B cell (primary cell): ENCODE measurements around the gene PLA2G6. TPM values are rescaled to one million over a fixed set of nuclear protein-coding genes. Genes with fewer than 3 reads are reported as not detected.

Experiments
- ATAC-seq: fragments of 200-7000 bp; cut with Tn5 transposase; one replicate; pipeline ENCODE4 v1.10.0; 2021; ENCODE audit warnings: low read depth, mild to moderate bottlenecking, moderate number of reproducible peaks, moderate library complexity
- CTCF ChIA-PET: fragments of 350-600 bp; sonication (Branson Sonifier 250); formaldehyde crosslinking; loops from one replicate; lab custom pipeline; 2021; ENCODE audit warnings: antibody characterized with exemption, inconsistent platforms; lab: Charles Lee
- POLR2A ChIA-PET: fragments of 350-600 bp; sonication (Branson Sonifier 250); formaldehyde crosslinking; loops from one replicate; lab custom pipeline; 2021; ENCODE audit warnings: antibody characterized with exemption; lab: Charles Lee
- DNase-seq: peaks from one replicate; pipeline ENCODE4 v3.0.0; 2013
- H2AFZ ChIP-seq: 2 replicates; pipeline ENCODE4 v1.6.1; 2012; ENCODE audit warnings: mild to moderate bottlenecking, low read depth, low read length; ENCODE audit not compliant: insufficient read depth, poor library complexity, severe bottlenecking
- H3K27ac ChIP-seq, 2 donors: 1 replicate in 1 of 2; 2 replicates in 1 of 2; pipeline ENCODE4 v1.5.1; 2012 to 2013; ENCODE audit warnings: low read length in 2 of 2, mild to moderate bottlenecking in 2 of 2, moderate library complexity in 1 of 2
- H3K27me3 ChIP-seq, 4 experiments: fragments of 200-600 bp in 1 of 4; sonication (generic) in 1 of 4; replicated peaks in 1 of 4; 1 replicate in 2 of 4; 2 replicates in 2 of 4; pipeline versions ENCODE4 v1.6.1 to v1.7.0; 2013 to 2016; ENCODE audit warnings: low read length in 3 of 4, mild to moderate bottlenecking in 2 of 4, mixed read lengths in 1 of 4, moderate library complexity in 1 of 4; ENCODE audit not compliant: insufficient read depth in 4 of 4, control insufficient read depth in 3 of 4; ENCODE audit errors: control extremely low read depth in 1 of 4
- H3K36me3 ChIP-seq, 2 experiments: replicated peaks in 1 of 2; 1 replicate in 1 of 2; 2 replicates in 1 of 2; pipeline versions ENCODE4 v1.6.1 to v1.7.1; 2013; ENCODE audit warnings: low read length in 1 of 2; ENCODE audit not compliant: insufficient read depth in 2 of 2, control insufficient read depth in 1 of 2; ENCODE audit errors: control extremely low read depth in 1 of 2, extremely low read depth in 1 of 2
- H3K4me1 ChIP-seq, 2 donors: fragments of 200-600 bp in 1 of 2; sonication (generic) in 1 of 2; 1 replicate in 1 of 2; 2 replicates in 1 of 2; pipeline versions ENCODE4 v1.5.1 to v1.6.1; 2013 to 2017; ENCODE audit warnings: low read length in 2 of 2; ENCODE audit not compliant: control insufficient read depth in 2 of 2, insufficient read depth in 2 of 2
- H3K4me2 ChIP-seq: replicated peaks from 2 replicates; pipeline ENCODE3; 2012; ENCODE audit warnings: mild to moderate bottlenecking, low read depth, low read length; ENCODE audit not compliant: poor library complexity, severe bottlenecking
- H3K4me3 ChIP-seq, 5 experiments: fragments of 200-600 bp in 1 of 5; sonication (generic) in 1 of 5; 1 replicate in 3 of 5; 2 replicates in 2 of 5; pipeline versions ENCODE4 v1.5.1 to v1.7.0; 2011 to 2016; ENCODE audit warnings: low read length in 4 of 5, mild to moderate bottlenecking in 4 of 5, low read depth in 2 of 5, control low read depth in 1 of 5, moderate library complexity in 1 of 5; ENCODE audit not compliant: insufficient read depth in 1 of 5; ENCODE audit errors: control extremely low read depth in 1 of 5, extremely low read depth in 1 of 5
- H3K79me2 ChIP-seq: fragments of 200-600 bp; sonication (generic); one replicate; pipeline ENCODE4 v1.6.0; 2016; ENCODE audit warnings: low read length; ENCODE audit not compliant: control insufficient read depth, insufficient read depth
- H3K9ac ChIP-seq: fragments of 200-600 bp; sonication (generic); 2 replicates; pipeline ENCODE4 v1.6.1; 2017; ENCODE audit warnings: mild to moderate bottlenecking, low read length, moderate library complexity
- H3K9me3 ChIP-seq, 3 donors: one replicate each; pipeline versions ENCODE4 v1.6.1 to v1.7.1; 2013; ENCODE audit warnings: low read length in 2 of 3; ENCODE audit not compliant: control insufficient read depth in 2 of 3, insufficient read depth in 1 of 3; ENCODE audit errors: control extremely low read depth in 1 of 3
- H4K20me1 ChIP-seq: 2 replicates; pipeline ENCODE4 v1.6.0; 2012; ENCODE audit warnings: mild to moderate bottlenecking, low read length; ENCODE audit not compliant: insufficient read depth, control insufficient read depth, poor library complexity, severe bottlenecking
- H3K27ac Mint-ChIP-seq: one replicate; pipeline ENCODE4 v1.8.0; 2021; ENCODE audit warnings: mixed read lengths
- H3K27me3 Mint-ChIP-seq: one replicate; pipeline ENCODE4 v1.8.0; 2021; ENCODE audit warnings: mixed read lengths
- H3K4me1 Mint-ChIP-seq: one replicate; pipeline ENCODE4 v1.8.0; 2021; ENCODE audit warnings: mixed read lengths
- H3K4me3 Mint-ChIP-seq: one replicate; pipeline ENCODE4 v1.8.0; 2021; ENCODE audit warnings: mixed read lengths
- H3K9me3 Mint-ChIP-seq: one replicate; pipeline ENCODE4 v1.8.0; 2022; ENCODE audit warnings: mixed read lengths; ENCODE audit not compliant: insufficient read depth
- EZH2 ChIP-seq: IDR thresholded peaks from 2 replicates; pipeline ENCODE4 v1.6.1; 2012; ENCODE audit warnings: borderline replicate concordance, low read depth, mild to moderate bottlenecking, moderate library complexity, low read length; ENCODE audit not compliant: insufficient read depth, poor library complexity, severe bottlenecking
- WGBS: methylation state at CpG from one replicate; pipeline ENCODE4 v1.1.5; 2013; ENCODE audit warnings: missing lambda C conversion rate; ENCODE audit not compliant: insufficient coverage; 5-methylcytosine and 5-hydroxymethylcytosine counted together
- intact Hi-C: fragments of 100-400 bp; cut with micrococcal nuclease; formaldehyde crosslinking; loops from one replicate; pipeline ENCODE4 v1.10.0; 2022
- polyA plus RNA-seq: library from polyadenylated mRNA; depleted of rRNA; stranded (reverse); fragments of >200 nt; gene quantifications from 2 replicates; pipeline ENCODE4 v1.2.3, GENCODE V29; 2012
- total RNA-seq, 2 donors: library from RNA; stranded (reverse); fragments of 120-200 nt in 1 of 2; gene quantifications; 1 replicate in 1 of 2; 2 replicates in 1 of 2; pipeline versions ENCODE4 v1.2.3 to v1.2.4, GENCODE V29; 2013 to 2022
- TF ChIP-seq, protein P1 (sequence below): fragments of 200-600 bp; IDR thresholded peaks from one replicate; pipeline ENCODE4 v1.8.0; 2022; ENCODE audit warnings: antibody characterized with exemption, mild to moderate bottlenecking

The PLA2G6 gene
- total and polyA plus RNA-seq, 2 donors (not counting 1 experiment from before 2014, with no cell fraction given) = 125 to 148 TPM

DNA sequence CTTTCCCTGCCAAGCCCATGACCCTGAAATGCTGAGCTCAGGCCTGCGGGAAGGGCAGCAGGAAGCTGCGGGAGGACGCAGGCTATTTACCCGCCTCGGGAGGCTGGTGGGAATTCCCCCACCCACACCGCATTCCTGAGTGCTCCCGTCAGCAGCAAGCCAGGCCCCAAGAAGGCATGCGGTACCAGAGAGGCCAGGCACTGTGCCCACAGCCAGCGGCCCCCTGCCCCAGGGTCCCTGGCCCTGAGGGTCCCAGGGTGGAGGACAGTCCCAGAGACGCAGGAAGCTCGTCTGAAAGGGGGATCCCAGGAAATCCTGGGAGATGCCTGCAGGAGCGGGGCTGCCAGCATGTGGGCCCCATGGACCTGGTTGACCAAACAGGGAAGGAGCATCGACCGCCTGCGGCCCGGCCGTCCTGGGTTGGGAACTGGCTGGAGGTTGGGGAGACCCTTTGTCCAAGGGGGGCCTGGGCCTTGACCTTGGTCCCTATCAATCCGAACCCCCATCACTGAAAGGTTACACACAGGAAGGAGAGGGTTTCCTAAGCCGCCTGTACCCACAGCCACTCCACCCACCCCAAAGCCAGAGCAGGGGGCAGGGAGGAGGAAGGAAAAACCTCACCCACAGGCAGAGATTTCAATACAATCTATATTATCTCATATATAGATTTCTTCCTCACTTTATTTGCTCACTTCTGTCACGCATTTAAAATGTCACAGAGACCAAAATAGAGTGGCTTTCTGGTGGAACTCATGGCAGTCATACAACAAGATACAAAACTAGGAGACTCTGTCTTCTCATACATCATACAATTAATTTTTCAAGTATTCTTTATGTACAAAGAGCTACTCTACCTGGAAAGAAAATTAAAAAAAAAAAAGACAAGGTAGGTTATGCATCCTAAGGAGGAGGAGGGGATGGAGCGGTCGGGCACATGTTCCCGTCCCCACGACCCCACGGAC, 37.3 kb upstream of the PLA2G6 start:
- Histone ChIP-seq H4K20me1 (no peaks in the 10 kb centered on the region), H3K4me3 (no peak overlapping the region), H3K4me2 (no peak overlapping the region), H3K27me3 (no peaks in the 10 kb centered on the region), H2AFZ (no peak overlapping the region), H3K9ac (no peak overlapping the region), H3K9me3 (peaks cover 0 to 4% (median 0%) of the 10 kb centered on the region in 3 donors), H3K27ac (no peak overlapping the region), H3K79me2 (no peaks in the 10 kb centered on the region), H3K36me3 (no peaks in the 10 kb centered on the region), H3K4me1 (peaks cover 3 to 9% of the 10 kb centered on the region in 2 donors)
- CTCF ChIA-PET = no interaction called here
- intact Hi-C loops = no loop called here
- H3K27me3 Mint-ChIP-seq = no peaks in the 10 kb centered on the region
- no peaks in the 10 kb centered on the region for H3K9me3 Mint-ChIP-seq
- no peak overlapping the region for H3K4me3 Mint-ChIP-seq
- TF ChIP-seq EZH2 = no peak
- TF ChIP-seq, protein P1, sequence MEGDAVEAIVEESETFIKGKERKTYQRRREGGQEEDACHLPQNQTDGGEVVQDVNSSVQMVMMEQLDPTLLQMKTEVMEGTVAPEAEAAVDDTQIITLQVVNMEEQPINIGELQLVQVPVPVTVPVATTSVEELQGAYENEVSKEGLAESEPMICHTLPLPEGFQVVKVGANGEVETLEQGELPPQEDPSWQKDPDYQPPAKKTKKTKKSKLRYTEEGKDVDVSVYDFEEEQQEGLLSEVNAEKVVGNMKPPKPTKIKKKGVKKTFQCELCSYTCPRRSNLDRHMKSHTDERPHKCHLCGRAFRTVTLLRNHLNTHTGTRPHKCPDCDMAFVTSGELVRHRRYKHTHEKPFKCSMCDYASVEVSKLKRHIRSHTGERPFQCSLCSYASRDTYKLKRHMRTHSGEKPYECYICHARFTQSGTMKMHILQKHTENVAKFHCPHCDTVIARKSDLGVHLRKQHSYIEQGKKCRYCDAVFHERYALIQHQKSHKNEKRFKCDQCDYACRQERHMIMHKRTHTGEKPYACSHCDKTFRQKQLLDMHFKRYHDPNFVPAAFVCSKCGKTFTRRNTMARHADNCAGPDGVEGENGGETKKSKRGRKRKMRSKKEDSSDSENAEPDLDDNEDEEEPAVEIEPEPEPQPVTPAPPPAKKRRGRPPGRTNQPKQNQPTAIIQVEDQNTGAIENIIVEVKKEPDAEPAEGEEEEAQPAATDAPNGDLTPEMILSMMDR = no peak
- peaks cover 9% of the 10 kb centered on the region for H3K4me1 Mint-ChIP-seq
- H3K27ac Mint-ChIP-seq = no peak overlapping the region
- DNase-seq (no peak), ATAC-seq (no peak)
- 64% methylated on average over 13 of the region's 25 CpGs for WGBS
- POLR2A ChIA-PET = interaction anchor here (0.6 kb wide), 1 partner anchor 350 kb away, joined by 5 read pairs; no protein-coding TSS in a partner anchor
